Measurements from ENCODE around the gene PKN1.
"Not testable (repeated sequence)": the region's sequence is repeated elsewhere in the genome, so short reads cannot be mapped to it uniquely, and the experiment has no call there.

DNA sequence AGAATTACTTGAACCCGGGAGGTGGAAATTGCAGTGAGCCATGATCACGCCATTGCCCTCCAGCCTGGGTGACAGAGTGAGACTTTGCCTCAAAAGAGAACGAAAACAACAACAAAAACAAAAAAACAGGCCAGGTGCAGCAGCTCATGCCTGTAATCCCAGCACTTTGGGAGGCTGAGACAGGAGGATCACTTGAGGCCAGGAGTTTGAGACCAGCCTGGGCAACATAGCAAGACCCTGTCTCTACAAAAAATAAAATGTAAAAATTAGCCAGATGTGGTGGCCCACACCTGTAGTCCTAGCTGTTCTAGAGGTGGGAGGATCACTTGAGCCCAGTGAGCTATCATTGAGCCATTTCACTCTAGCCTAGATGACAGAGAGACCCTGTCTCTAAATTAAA lies 19.2 kb downstream of the PKN1 start:
- not testable (repeated sequence) for TF ChIP-seq CTCF, POLR2A (IDR thresholded peaks at IDR 0.05)
